ENCODE data around the gene CEP68.
"Not testable (repeated sequence)": the region's sequence is repeated elsewhere in the genome, so short reads cannot be mapped to it uniquely, and the experiment has no call there.

The CEP68 gene

DNA sequence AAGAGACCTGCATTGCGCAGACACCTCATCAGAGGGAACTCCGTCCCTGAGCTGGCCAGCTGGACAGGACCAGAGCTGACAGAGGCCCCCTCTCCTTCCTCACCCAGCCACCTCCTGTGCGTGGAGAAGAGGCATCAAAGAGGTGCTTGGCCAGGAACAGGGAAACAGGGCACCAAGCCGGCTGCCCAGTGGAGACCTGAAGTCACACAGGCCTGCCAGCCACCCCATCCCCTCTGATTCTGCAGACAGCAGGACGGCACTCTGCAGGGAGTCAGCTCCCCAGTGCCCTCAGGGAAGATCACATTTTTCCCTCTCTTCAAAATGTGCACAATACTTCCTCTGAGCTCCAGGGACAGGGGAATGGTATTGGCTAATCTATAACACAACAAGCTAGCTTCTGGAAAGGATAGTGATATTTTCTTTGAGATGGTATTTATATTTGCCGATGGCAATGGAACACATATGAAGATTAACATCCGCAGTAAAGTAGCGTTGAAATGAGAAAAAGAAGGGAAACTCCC lies 36.5 kb upstream of the CEP68 start:
- no peak for TF ChIP-seq YY1 (IDR thresholded peaks at IDR 0.05; ENCODE audit: insufficient read depth, insufficient read length)
- TF ChIP-seq ZNF274 (IDR thresholded peaks at IDR 0.05; ENCODE audit: low read depth, low read length), result no peak
- TF ChIP-seq SUZ12 (IDR thresholded peaks at IDR 0.05; ENCODE audit: extremely low read depth, insufficient read depth, insufficient read length), result no peak
- Histone ChIP-seq H3K36me3 (ENCODE audit: insufficient read depth, insufficient read length, low read length) (peaks cover 46% of the 10 kb centered on the region), H3K4me1 (ENCODE audit: insufficient read depth, insufficient read length) (peaks cover 14% of the 10 kb centered on the region), H3K9me3 (ENCODE audit: insufficient read depth, low read length) (no peaks in the 10 kb centered on the region), H3K4me3 (ENCODE audit: insufficient read length, low read depth) (no peak overlapping the region), H3K27me3 (ENCODE audit: insufficient read depth, insufficient read length) (no peaks in the 10 kb centered on the region), H3K9ac (ENCODE audit: insufficient read length, low read depth) (no peak overlapping the region)
- DNase-seq (ENCODE audit: low read depth, low spot score), result no peak

DNA sequence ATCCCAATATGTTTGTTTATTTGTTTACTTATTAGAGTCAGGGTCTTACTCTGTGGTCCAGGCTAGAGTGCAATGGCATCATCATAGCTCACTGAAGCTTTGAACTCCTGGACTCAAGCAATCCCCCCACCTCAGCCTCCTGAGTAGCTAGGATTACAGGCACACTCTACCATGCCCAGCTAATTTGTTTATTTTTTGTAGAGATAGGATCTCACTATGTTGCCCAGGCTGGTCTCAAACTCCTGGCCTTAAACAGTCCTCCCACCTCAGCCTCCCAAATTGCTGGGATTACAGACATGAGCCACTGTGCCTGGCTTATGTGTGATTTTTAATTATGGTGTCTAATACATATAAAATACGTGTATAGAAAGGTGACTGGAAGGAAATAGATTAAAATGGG lies 36.0 kb upstream of the CEP68 start:
- DNase-seq (ENCODE audit: low read depth, low spot score); H3K27me3 ChIP-seq (ENCODE audit: insufficient read depth, insufficient read length); H3K4me3 ChIP-seq (ENCODE audit: insufficient read length, low read depth); H3K9ac ChIP-seq (ENCODE audit: insufficient read length, low read depth); H3K9me3 ChIP-seq (ENCODE audit: insufficient read depth, low read length): not testable (repeated sequence)
- Histone ChIP-seq H3K36me3 (ENCODE audit: insufficient read depth, insufficient read length, low read length) (peaks cover 46% of the 10 kb centered on the region), H3K4me1 (ENCODE audit: insufficient read depth, insufficient read length) (peaks cover 14% of the 10 kb centered on the region)

DNA sequence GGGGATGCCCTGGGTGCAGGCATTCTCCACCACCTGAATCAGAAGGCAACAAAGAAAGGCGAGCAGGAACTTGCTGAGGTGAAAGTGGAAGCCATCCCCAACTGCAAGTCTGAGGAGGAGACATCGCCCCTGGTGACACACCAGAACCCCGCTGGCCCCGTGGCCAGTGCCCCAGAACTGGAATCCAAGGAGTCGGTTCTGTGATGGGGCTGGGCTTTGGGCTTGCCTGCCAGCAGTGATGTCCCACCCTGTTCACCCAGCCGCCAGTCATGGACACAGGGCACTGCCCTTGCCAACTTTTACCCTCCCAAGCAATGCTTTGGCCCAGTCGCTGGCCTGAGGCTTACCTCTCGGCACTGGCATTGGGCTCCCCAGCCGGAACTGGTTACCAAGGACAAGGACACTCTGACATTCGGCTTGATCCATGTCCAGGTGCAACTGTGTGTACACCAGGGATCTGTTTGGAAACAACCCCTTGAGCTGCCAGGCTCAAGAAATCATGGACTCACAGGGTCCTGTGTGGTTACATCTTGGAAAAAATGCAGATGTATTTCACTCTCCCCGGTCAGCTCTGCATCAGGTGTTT lies 35.2 kb upstream of the CEP68 start:
- H3K9me3 ChIP-seq (ENCODE audit: insufficient read depth, low read length), result no peaks in the 10 kb centered on the region
- TF ChIP-seq ZNF274 (IDR thresholded peaks at IDR 0.05; ENCODE audit: low read depth, low read length) (no peak), YY1 (IDR thresholded peaks at IDR 0.05; ENCODE audit: insufficient read depth, insufficient read length) (no peak), SUZ12 (IDR thresholded peaks at IDR 0.05; ENCODE audit: extremely low read depth, insufficient read depth, insufficient read length) (no peak)
- DNase-seq (ENCODE audit: low read depth, low spot score), result no peak
- peaks cover 14% of the 10 kb centered on the region for H3K4me1 ChIP-seq (ENCODE audit: insufficient read depth, insufficient read length)
- H3K4me3 ChIP-seq (ENCODE audit: insufficient read length, low read depth), result no peak overlapping the region
- H3K27me3 ChIP-seq (ENCODE audit: insufficient read depth, insufficient read length), result no peaks in the 10 kb centered on the region
- H3K9ac ChIP-seq (ENCODE audit: insufficient read length, low read depth), result no peak overlapping the region
- peaks cover 46% of the 10 kb centered on the region for H3K36me3 ChIP-seq (ENCODE audit: insufficient read depth, insufficient read length, low read length)

DNA sequence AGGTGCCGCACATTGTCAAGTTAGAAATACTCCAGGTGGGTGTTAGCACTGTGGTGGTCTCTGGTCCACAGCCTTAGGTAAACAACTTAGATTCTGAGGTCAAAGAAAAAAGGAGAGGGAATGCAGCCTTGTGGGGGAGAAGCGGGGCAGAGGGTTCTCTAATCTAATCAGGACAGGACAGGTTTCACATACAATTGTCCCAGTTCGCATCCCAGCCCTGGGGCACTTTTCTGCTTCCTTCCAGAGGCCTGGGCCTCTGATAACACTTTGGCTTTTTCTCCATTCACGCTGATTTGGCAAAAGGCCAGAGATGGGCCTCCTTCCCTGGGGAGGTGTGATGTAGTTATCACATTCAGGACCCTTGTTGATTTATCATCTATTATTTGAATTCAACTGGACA lies 34.5 kb upstream of the CEP68 start:
- no peaks in the 10 kb centered on the region for H3K9me3 ChIP-seq (ENCODE audit: insufficient read depth, low read length)
- no peak for TF ChIP-seq ZNF274 (IDR thresholded peaks at IDR 0.05; ENCODE audit: low read depth, low read length)
- TF ChIP-seq YY1 (IDR thresholded peaks at IDR 0.05; ENCODE audit: insufficient read depth, insufficient read length), result no peak
- TF ChIP-seq SUZ12 (IDR thresholded peaks at IDR 0.05; ENCODE audit: extremely low read depth, insufficient read depth, insufficient read length), result no peak
- peaks cover 40% of the 10 kb centered on the region for H3K36me3 ChIP-seq (ENCODE audit: insufficient read depth, insufficient read length, low read length)
- no peak overlapping the region for H3K4me3 ChIP-seq (ENCODE audit: insufficient read length, low read depth)
- DNase-seq (ENCODE audit: low read depth, low spot score), result no peak
- H3K27me3 ChIP-seq (ENCODE audit: insufficient read depth, insufficient read length), result no peaks in the 10 kb centered on the region
- H3K9ac ChIP-seq (ENCODE audit: insufficient read length, low read depth), result no peak overlapping the region
- peaks cover 14% of the 10 kb centered on the region for H3K4me1 ChIP-seq (ENCODE audit: insufficient read depth, insufficient read length)

DNA sequence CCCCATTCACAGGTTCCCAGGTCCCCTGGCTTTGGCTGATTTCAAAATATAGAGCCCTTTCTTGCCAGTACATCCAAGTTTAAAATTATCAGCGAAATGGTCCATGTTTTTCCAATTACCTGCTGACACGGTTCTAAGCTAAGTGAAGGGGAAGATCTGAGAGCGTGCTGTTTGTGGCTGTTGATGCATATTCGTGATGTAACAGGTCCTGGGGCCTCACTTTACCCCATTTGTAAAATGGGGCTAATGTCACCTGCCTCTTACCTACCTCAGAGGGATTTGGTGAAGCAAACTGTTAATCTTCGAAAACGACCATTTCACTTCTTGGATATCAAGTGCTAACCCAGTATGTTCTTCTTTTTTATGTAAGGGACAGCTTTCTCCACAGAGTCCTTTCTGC lies 34.0 kb upstream of the CEP68 start:
- Histone ChIP-seq H3K9me3 (ENCODE audit: insufficient read depth, low read length) (no peaks in the 10 kb centered on the region), H3K9ac (ENCODE audit: insufficient read length, low read depth) (no peak overlapping the region), H3K4me1 (ENCODE audit: insufficient read depth, insufficient read length) (peaks cover 14% of the 10 kb centered on the region), H3K27me3 (ENCODE audit: insufficient read depth, insufficient read length) (no peaks in the 10 kb centered on the region), H3K4me3 (ENCODE audit: insufficient read length, low read depth) (no peak overlapping the region), H3K36me3 (ENCODE audit: insufficient read depth, insufficient read length, low read length) (peaks cover 40% of the 10 kb centered on the region)
- TF ChIP-seq SUZ12 (IDR thresholded peaks at IDR 0.05; ENCODE audit: extremely low read depth, insufficient read depth, insufficient read length) (no peak), YY1 (IDR thresholded peaks at IDR 0.05; ENCODE audit: insufficient read depth, insufficient read length) (no peak), ZNF274 (IDR thresholded peaks at IDR 0.05; ENCODE audit: low read depth, low read length) (no peak)
- no peak for DNase-seq (ENCODE audit: low read depth, low spot score)

GRCh38 chr2:65023742-65024141 lies 32.5 kb upstream of the CEP68 start:
- H3K9ac ChIP-seq (ENCODE audit: insufficient read length, low read depth), result no peak overlapping the region
- TF ChIP-seq YY1 (IDR thresholded peaks at IDR 0.05; ENCODE audit: insufficient read depth, insufficient read length) (no peak), ZNF274 (IDR thresholded peaks at IDR 0.05; ENCODE audit: low read depth, low read length) (no peak)

GRCh38 chr2:65024149-65024829 lies 31.9 kb upstream of the CEP68 start:
- no peaks in the 10 kb centered on the region for H3K27me3 ChIP-seq (ENCODE audit: insufficient read depth, insufficient read length)
- no peak overlapping the region for H3K4me3 ChIP-seq (ENCODE audit: insufficient read length, low read depth)
- no peak for TF ChIP-seq ZNF274 (IDR thresholded peaks at IDR 0.05; ENCODE audit: low read depth, low read length)
- TF ChIP-seq SUZ12 (IDR thresholded peaks at IDR 0.05; ENCODE audit: extremely low read depth, insufficient read depth, insufficient read length), result no peak
- TF ChIP-seq YY1 (IDR thresholded peaks at IDR 0.05; ENCODE audit: insufficient read depth, insufficient read length), result no peak
- no peak for DNase-seq (ENCODE audit: low read depth, low spot score)
- no peak overlapping the region for H3K9ac ChIP-seq (ENCODE audit: insufficient read length, low read depth)
- no peaks in the 10 kb centered on the region for H3K9me3 ChIP-seq (ENCODE audit: insufficient read depth, low read length)
- peaks cover 10% of the 10 kb centered on the region for H3K4me1 ChIP-seq (ENCODE audit: insufficient read depth, insufficient read length)
- H3K36me3 ChIP-seq (ENCODE audit: insufficient read depth, insufficient read length, low read length), result peaks cover 25% of the 10 kb centered on the region

More at GRCh38 chr2:65023742-65024141, 32.5 kb upstream of the CEP68 start:
- no peak for DNase-seq (ENCODE audit: low read depth, low spot score)
- H3K4me1 ChIP-seq (ENCODE audit: insufficient read depth, insufficient read length), result peaks cover 12% of the 10 kb centered on the region
- H3K27me3 ChIP-seq (ENCODE audit: insufficient read depth, insufficient read length), result no peaks in the 10 kb centered on the region
- H3K9me3 ChIP-seq (ENCODE audit: insufficient read depth, low read length), result no peaks in the 10 kb centered on the region
- H3K4me3 ChIP-seq (ENCODE audit: insufficient read length, low read depth), result no peak overlapping the region
- H3K36me3 ChIP-seq (ENCODE audit: insufficient read depth, insufficient read length, low read length), result peaks cover 30% of the 10 kb centered on the region

Measured in NT2/D1 (cell line).